ENCODE measurements around the gene MAD1L1.

- TF ChIP-seq ZNF404 (tag by site-specific recombination; IDR thresholded peaks at IDR 0.05), result no peak
- no peak for TF ChIP-seq HOXA7 (CRISPR knock-in tag; IDR thresholded peaks at IDR 0.05; ENCODE audit: borderline replicate concordance)
- TF ChIP-seq YY1 (tag by site-specific recombination; IDR thresholded peaks at IDR 0.05), result no peak
- TF ChIP-seq, protein P1, sequence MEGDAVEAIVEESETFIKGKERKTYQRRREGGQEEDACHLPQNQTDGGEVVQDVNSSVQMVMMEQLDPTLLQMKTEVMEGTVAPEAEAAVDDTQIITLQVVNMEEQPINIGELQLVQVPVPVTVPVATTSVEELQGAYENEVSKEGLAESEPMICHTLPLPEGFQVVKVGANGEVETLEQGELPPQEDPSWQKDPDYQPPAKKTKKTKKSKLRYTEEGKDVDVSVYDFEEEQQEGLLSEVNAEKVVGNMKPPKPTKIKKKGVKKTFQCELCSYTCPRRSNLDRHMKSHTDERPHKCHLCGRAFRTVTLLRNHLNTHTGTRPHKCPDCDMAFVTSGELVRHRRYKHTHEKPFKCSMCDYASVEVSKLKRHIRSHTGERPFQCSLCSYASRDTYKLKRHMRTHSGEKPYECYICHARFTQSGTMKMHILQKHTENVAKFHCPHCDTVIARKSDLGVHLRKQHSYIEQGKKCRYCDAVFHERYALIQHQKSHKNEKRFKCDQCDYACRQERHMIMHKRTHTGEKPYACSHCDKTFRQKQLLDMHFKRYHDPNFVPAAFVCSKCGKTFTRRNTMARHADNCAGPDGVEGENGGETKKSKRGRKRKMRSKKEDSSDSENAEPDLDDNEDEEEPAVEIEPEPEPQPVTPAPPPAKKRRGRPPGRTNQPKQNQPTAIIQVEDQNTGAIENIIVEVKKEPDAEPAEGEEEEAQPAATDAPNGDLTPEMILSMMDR (tag by site-specific recombination; IDR thresholded peaks at IDR 0.05), result peak; percentile 81
- no peak for TF ChIP-seq ZNF121 (tag by site-specific recombination; IDR thresholded peaks at IDR 0.05)
- TF ChIP-seq KLF16 (tag by site-specific recombination; IDR thresholded peaks at IDR 0.05), result no peak
- no peak for TF ChIP-seq ZNF184 (tag by site-specific recombination; IDR thresholded peaks at IDR 0.05)
- no peak for TF ChIP-seq ZBTB7A (tag by site-specific recombination; IDR thresholded peaks at IDR 0.05; ENCODE audit: low read depth)
- TF ChIP-seq, protein P2, sequence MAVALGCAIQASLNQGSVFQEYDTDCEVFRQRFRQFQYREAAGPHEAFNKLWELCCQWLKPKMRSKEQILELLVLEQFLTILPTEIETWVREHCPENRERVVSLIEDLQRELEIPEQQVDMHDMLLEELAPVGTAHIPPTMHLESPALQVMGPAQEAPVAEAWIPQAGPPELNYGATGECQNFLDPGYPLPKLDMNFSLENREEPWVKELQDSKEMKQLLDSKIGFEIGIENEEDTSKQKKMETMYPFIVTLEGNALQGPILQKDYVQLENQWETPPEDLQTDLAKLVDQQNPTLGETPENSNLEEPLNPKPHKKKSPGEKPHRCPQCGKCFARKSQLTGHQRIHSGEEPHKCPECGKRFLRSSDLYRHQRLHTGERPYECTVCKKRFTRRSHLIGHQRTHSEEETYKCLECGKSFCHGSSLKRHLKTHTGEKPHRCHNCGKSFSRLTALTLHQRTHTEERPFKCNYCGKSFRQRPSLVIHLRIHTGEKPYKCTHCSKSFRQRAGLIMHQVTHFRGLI (tag by site-specific recombination; IDR thresholded peaks at IDR 0.05), result no peak
- TF ChIP-seq ZNF114 (tag by site-specific recombination; IDR thresholded peaks at IDR 0.05), result no peak
- TF ChIP-seq ZNF18 (tag by site-specific recombination; IDR thresholded peaks at IDR 0.05), result no peak
- TF ChIP-seq, protein P3, sequence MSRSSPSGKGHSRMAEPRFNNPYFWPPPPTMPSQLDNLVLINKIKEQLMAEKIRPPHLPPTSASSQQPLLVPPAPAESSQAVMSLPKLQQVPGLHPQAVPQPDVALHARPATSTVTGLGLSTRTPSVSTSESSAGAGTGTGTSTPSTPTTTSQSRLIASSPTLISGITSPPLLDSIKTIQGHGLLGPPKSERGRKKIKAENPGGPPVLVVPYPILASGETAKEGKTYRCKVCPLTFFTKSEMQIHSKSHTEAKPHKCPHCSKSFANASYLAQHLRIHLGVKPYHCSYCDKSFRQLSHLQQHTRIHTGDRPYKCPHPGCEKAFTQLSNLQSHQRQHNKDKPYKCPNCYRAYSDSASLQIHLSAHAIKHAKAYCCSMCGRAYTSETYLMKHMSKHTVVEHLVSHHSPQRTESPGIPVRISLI (tag by site-specific recombination; IDR thresholded peaks at IDR 0.05), result no peak
- no peak for TF ChIP-seq ZNF561 (tag by site-specific recombination; IDR thresholded peaks at IDR 0.05; ENCODE audit: borderline replicate concordance)
- TF ChIP-seq ZNF10 (tag by site-specific recombination; IDR thresholded peaks at IDR 0.05), result no peak
Measured at GRCh38 chr7:2209146-2209960, 23.4 kb downstream of the MAD1L1 start.

Measured in HEK293 (cell line).